HG03575 (cell line): Measurements from ENCODE around the gene LRSAM1.

ENCODE experiments used
- ATAC-seq: cut with Tn5 transposase; IDR thresholded peaks from one replicate; pipeline ENCODE4 v1.9.1; 2021; ENCODE audit not compliant: unreplicated experiment, insufficient number of reproducible peaks, low FRiP score; ENCODE audit errors: extremely low read depth

LRSAM1 gene

DNA sequence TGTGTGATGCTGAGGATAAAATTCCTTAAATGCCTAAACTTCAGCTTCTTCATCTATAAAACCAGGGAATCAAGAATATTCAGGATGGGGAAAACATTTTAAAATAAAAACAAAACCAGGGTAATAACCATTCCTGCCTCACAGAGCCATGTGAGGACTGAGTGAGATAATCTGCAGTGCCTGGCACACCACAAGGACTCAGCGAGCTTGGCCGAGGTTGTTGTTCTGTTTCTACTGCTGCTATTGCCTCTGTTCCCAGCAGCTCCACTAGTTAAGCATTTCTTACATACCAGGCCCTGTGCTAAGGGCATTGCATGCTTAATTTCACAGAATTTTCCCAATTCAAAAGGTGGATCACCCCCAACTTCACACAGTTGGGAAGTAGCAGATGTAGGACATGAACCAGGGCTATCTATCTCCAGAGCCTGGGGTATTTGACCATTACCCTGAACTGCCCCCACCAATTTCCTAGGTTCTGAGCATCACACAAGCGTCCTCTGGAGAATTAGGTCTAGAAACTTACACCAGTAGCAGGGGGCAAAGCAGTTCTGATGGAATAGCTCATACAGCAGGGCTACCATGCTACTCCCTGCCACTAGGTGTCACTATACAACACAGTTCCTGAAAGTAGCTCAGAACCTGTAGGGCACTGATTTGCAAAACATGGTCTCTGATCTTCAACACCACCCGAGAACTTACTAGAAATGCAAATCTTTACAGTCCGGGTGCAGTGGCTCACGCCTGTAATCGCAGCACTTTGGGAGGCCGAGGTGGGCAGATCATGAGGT, 74.3 kb downstream of the LRSAM1 start:
- no peak for ATAC-seq

DNA sequence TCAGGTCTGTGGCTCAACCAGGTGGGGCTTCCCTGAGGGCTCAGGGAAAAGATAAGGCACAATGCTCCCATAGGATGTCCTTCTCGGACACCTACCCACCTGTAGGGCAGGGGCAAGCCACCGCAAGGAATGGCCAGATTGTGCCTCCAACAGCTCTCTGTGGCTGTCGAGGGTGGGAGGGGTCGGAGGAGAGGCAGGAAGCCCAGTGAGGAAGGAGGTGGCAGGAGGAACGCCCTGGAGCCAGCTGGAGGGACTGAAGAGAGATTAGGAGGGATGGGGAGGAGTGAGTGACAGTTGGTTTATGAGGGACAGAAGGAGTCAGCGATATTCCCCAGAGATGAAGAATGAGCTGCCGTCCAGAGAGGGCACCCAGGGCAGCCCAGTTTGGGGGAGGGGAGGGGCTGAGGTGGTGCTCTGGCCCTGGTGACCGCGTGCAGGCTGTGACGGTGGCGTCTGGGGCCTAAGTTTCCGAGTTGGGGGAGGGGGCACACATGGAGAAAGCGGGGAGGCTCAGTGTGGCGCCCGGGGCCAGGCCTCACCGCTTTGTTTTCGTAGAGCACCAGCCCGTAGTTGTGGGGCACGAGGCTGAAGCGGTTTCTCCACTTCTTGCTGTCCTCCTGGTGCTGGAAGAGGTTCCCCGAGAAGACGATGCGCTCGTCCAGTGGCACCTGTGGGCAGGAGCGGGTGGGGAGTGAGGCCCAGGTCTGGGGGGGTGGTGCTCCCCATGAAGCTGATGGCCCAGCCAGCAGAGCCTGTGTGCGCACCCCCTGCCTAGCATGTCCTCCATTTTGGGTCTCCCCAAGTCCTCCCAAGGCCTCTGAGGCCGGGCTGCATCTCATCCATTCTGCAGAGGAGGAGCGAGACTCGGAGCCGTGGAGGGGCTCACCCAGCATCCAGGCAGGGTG, 75.6 kb downstream of the LRSAM1 start:
- no peak for ATAC-seq

DNA sequence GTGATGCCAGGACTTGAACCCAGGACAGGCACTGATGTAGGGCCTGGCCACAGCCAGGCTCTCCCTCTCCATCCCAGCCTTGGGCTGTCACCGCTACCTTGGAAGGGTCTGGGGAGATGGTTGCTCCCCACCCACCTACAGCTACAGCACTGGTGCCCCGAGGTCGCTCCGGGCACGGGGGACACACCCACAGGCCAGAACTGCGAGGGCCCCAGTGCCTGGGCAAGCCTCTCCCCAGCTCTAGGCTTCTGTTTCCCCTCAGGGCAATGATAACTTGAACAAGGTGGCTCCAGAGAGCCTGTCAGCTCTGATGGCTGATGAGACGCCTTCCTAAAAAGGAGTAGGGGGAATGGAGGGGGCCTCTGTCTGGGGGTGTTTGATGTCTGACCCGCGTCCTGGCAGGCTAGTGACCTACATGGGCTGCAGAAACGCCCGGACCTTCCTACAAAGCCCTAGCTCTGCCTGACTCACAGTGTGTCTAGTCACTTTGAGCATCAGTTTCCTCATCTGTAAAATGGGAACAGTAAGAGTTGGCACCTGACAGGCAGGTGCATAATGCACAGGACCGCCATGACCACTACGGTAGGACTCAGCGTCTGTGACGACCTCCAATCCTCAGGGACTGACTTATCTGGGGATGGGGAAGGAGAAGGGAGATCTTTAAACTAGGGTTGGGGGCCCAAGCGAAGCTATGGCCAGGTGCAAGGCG, 76.4 kb downstream of the LRSAM1 start:
- ATAC-seq, result no peak

DNA sequence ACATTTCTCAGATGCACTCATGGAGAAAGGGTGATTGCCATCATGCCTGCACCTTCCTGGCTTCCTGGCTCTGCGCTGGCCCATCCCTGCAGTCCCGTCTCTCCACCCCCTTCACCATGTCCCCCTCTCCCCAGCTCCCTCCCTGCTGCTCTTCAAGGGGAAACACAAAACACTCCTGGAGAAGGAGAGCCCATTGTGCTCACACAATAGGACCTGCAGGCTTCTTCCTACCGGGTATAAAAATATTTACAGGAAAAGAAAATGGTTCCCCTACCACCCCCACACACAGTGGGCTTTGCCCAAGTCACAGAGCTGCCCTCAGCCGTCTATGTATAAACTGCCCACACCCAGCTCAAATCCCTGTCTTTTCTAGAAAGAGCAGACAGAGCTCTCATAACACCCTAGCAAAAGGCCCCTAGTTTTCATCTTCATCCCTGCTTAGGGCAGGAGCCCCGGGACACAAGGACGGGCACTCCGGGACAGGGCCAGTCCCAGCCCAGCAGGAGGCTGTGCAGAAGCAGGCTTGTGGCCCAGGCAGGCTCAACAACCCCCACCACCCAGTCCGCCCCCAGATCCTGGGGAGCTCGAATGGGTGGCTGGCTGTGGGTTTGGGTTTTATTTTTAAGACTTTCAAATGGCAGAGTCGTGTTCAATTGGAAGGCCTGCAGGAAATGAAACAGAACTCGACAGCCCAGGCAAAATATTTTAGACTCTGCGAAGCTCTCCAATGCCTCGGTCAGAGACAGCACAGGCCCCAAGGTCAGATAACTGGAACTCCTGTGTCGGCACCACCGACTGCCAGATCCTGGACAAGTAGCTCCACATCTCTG, 77.3 kb downstream of the LRSAM1 start:
- no peak for ATAC-seq

DNA sequence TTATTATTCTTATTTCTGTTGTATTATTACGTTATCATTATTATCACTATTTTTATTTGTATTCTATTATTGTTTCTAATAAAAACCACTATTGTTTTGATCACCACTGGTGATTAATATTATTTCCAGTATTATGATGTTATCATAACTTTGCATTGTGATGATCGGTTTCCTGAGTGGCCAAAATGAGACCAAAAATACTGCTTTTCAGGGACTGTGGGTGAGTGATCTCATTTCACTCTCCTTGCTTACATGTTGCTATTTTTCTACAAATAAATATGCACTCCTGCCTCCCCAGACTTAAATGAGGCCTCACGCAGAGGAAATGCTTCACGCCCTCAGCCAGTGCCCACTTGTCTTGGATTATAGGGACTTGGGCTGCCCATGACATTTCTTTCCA, 78.4 kb downstream of the LRSAM1 start:
- ATAC-seq, result no peak

DNA sequence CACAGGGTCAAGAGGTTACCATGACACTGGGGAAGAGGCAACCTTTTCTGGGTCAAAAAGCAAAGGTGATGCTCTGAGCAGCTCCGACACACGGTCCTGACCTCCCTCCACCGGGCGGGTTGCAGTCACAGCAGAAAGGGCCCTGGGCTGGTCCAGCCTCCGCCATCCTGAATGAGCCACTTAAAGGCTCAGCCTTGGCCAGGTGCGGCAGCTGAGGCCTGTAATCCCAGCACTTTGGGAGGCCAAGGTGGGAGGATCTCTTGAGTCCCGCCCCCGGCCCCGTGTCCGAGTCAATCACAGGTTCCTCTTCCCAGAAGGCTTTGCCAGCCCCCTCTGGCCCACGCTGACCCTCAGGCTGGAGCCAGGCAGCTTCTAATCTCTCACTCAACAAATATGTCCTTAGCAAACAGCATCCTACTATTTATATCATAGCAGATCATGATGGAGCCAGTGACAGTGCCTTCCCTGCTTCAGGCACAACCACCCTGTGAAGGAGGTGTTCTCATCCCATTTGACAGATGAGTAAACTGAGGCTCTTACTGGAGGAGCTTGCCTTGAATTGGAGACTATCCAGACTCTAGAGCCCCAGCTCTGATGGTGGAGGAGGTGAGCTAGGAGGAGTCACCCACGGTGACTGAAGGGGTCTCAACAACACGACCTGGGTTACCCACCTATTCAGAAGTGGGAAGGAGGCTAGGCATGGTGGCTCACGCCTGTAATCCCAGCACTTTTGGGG, 79.1 kb downstream of the LRSAM1 start:
- no peak for ATAC-seq

DNA sequence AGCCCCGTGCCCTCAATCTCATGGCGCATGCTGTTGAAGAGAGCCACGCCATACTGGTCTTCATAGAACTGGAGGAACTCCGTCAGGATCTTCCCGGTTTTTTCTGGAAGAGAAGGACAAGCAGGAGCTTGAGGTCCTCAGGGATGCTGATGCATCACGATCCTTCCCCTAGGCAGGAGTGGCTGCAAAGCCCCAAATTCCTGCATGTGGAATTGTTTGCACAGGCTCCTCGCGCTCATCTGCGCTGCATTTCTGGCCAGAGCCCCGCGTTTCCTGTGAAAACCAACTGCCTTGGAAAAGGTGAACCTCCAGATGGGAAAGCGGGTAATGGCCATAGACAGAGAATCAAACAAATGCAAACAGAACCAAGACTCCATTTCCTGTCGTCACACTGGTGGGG, 80.4 kb downstream of the LRSAM1 start:
- ATAC-seq, result no peak

DNA sequence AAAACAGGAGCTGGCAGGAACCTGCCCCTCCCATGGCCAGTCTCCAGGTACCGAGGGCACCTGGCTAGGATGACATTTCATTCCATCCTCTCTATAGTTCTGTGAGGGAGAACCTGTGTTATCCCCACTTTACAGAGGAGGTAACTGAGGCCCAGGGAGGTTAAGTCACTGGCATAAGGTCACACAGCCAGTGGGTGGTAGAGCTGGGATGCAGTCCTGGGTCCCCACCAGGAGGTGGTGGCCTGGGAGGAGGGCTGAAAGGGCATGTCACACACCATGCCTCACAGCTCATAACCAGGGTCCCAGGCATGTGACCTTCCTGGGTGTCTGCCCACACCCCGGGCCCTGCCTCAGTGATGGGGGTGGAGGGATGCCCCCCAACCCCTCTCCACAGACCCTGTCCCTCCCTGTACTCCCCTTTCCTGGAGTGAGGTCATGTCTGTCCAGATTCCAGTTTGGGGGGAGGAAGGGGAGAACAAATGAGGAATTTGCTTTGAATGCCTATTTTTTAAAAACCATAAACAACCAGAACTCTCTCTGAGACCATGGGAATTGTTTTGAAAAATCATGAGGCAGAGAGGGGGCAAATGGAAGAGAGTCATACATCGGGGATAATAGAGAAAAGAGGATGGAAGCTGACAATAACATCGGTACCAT, 83.1 kb downstream of the LRSAM1 start:
- ATAC-seq, result no peak

DNA sequence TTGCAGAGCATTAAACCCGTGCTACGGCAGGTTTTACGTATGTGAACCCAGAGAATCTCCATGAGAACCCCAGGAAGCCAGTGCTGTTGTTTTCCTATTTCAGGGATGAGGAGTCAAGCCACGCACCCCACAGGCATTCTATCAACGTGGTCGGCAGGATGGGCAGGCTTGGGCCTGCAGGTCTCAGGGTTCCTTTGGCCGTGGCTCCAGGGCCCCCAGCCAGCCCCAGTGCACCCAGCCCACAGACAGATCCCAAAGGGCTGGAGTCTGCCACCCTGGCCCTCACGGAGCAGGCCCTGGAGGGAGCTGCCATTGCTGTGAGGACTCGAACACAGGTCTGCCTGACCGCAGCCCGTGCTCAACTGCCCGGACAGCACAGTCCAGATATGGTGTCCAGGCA, 83.6 kb downstream of the LRSAM1 start:
- no peak for ATAC-seq

DNA sequence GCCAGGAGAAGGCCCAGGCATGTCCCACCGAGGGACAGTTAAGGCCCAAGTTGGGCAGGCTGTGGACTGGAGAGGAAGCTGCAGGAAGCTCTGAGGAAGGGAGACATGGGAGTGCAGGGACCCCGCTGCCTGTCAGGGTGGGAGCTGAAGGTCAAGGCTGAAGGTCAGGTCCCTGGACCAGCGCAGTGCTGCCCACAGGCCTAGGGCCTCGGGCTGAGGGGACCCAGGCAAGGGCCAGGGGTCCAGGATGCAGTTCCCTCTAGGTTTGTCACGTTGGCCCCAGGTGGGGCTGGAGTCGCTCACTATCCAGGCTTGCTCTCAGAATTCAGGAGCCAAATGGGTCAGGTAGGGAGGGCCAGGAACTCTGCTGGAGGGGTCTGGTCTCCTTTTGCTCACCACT, 84.1 kb downstream of the LRSAM1 start:
- ATAC-seq, result no peak

DNA sequence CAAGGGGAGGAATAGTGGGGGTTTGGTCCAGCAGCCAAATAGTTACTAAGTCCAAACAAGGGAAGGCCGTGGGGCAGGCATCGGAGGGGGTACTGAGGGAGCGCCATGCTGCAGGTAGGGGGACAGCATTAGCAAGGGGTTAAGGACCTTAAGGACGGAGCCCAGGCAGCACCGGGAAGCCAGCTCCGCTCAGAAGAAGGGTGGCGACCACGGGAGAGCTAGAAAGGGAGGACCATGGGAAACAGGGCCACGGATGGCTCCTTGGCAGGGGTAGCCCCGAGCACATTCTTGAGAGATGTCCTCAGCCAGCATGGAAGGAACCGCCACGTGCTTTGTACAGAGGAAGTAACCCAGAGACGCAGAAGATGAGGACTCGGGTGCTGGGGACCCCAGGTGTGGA, 84.5 kb downstream of the LRSAM1 start:
- no peak for ATAC-seq

DNA sequence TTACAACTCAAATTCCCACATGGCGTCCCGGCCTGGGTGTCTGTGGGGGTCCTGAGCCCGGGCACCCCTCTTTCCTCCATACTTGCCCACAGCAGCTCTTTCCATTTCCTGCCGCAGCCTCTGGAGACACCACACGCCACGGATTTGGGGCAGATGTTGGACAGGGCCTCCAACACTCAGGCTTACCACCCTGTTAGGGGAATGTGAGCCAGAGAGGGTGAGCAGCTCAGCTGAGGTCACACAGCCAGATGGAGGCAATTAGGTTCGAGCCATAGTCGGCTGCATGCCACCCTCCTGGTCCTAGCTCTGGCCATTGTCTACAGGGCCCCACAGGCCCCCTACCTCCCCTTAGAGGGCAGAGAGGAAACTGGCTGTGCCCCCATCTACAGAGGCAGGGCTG, 85.2 kb downstream of the LRSAM1 start:
- no peak for ATAC-seq

DNA sequence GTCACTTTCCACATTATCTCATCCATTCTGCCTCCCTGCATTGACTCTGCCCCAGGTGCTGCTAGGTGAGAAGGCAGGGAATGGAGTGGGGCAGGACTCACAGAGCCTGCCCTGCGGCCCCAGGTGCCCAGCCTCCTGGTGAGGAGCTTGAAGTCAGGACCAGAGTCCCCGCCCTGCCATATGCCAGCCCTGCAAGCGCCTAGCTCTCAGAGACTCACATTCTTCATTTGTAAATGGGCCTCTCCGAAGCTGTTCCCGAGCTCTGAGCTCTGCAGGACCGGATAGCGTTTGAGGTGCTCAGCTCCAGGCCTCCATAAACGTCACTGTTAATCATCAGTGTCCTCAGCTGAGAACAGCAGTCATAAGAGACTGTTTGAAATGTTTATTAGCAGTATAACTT, 85.7 kb downstream of the LRSAM1 start:
- ATAC-seq, result no peak

DNA sequence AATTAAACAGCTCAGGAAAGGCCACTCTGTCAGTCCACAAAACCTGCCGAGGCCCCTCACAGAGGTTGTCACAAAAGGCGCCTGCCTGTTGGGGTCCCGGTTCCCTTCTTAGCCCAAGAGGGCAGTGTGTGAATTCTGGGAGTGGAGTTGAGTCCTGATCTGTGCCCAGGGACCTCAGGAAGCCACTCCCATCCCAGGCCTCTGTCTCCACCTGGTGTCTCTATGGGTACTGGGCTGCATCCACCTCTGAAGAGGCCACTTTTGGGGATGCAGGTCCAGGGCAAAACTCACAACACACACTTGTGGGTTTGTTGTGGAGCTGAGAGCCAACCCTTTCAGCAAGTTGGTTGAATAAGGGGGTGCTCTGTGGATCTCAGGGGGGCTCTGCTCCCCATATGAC, 86.5 kb downstream of the LRSAM1 start:
- no peak for ATAC-seq

DNA sequence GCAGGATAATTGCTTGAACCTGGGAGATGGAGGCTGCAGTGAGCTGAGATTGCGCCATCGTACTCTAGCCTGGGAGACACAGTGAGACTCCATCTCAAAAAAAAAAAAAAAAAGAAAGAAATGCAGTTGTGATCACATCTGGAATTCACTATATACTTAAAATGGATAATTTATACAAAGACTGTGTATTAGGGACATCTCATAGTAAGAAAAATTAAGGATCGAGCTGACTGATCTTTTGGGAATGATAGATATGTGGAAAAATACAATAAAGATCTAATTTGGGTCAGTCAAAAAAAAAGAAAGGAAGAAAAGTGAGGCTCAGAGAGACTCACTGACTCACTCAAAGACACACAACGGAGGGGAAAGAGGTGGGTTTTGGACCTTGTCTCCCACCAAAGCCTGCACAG, 87.5 kb downstream of the LRSAM1 start:
- no peak for ATAC-seq

DNA sequence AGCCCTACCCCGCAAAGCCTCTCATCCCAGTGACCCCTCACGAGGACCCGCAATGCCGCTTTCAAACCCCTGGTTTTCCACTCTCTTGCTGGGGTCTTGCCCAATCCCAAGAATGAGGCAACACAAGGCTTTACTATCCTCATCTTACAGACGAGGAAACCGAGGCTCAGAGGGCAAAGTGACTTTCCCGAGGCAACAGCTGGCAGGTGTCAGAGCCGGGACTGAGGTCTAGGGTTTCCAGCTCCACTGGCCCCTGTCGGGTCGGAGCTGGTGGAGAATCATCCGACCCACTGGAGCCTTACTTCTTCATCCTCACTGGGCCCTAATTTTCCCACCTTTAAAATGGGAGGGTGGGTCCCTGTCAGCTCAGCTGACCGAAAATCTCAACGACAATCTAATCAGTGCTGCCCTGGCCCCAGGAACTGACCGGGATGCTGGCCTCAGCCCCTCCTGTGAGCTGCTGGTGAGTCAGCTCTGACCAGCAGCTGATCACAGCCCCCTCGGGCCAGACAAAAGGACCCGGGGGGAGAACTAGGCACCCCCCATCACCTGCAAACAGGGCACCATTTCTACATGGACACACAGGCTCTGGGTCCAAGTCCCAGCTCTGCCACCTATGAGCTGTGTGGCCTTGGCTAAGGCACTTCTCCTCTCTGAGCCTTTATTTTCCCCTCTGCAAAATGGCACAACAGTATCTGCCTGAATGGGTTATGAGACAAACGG, 88.1 kb downstream of the LRSAM1 start:
- no peak for ATAC-seq

DNA sequence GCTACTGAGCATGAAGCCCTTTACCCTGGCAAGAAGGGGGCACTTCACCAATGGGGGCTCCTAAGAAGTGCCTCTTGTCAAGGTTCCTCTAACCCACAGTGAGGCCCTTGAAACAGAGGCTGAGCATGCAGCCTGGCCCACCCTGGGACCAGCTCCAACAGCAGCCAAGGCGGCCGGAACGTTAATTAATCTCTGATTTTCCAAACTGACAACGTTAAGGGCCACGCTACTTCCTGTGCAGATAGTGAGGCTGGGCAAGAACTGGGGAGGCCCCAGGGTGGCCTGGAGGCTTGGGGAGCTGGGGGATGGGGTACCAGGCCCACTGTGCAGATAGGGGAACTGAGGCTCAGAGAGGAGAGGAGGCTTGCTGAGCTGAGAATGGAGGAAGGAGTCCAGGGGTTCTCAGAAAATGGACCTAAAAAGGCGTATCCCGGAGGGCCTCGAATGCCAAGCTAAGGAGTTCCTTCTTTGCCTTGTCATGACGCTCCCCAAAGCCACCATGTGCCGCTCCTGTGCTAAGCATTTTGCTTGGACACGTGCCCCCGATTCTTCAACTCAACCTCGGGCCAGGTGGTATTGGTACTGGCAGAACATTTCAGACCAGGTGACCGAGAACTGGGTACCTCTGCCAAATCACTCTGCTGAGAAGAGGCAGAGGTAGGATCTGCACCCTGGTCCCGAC, 88.8 kb downstream of the LRSAM1 start:
- ATAC-seq, result no peak
